DND-41 (cell line): ENCODE measurements around the gene FOSL1.

Experiments
- CTCF ChIP-seq: IDR thresholded peaks from 2 replicates; pipeline ENCODE4 v1.5.1; 2012; ENCODE audit warnings: borderline replicate concordance, low read length, moderate library complexity, mild to moderate bottlenecking; ENCODE audit not compliant: poor library complexity, severe bottlenecking; ENCODE audit errors: extremely low read depth
- EZH2 ChIP-seq: IDR thresholded peaks from 3 replicates; pipeline ENCODE4 v1.6.1; 2012; ENCODE audit warnings: borderline replicate concordance, low read depth, mild to moderate bottlenecking, moderate library complexity, low read length, inconsistent platforms; ENCODE audit not compliant: severe bottlenecking

DNA sequence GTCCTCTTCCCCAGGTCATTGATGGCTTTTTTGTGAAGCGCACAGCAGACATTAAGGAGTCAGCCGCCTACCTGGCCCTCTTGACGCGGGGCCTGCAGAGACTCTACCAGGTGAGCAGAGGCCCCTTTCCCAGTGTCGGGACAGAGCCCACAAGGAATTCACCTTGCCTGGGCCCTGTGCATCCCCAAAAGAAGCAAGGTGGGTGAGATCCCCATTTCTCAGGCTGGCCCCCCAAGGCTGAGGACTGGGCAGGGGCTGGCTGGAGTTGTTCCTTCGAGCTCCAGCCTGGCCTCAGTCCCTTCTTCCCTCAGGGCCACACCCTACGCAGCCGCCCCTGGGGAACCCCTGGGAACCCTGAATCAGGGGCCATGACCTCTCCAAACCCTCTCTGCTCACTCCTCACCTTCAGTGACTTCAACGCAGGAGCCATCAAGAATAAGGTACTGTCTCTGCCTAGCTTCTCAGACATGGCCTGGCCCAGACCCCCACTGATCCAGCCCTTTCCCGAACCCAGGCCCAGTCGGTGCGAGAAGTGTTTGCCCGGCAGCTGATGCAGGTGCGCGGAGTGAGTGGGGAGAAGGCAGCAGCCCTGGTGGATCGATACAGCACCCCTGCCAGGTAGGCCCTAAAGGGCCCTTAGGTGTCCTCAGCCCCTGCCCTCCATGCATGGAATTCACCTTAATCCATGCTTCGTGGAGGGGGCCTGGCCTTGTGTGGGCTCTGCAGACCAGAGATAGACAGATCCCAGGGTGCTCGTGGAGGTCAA is 35.3 kb downstream of the FOSL1 start:
- no peak for TF ChIP-seq CTCF
- TF ChIP-seq EZH2: no peak
